Thyroid gland (tissue), 4 donors: ENCODE results near the gene TLX3. TPM values are rescaled to one million over a fixed set of nuclear protein-coding genes. Genes with fewer than 3 reads are reported as not detected.

Experiments used
- DNase-seq, 2 donors: peaks; one replicate each; pipeline ENCODE4 v3.0.0-alpha.2; 2019
- H3K27ac ChIP-seq, 3 donors: fragments of 200-600 bp; sonication (generic); 1 replicate in 2 of 3; 2 replicates in 1 of 3; pipeline ENCODE4 v1.5.1; 2016 to 2019; ENCODE audit warnings: mild to moderate bottlenecking in 1 of 3, moderate library complexity in 1 of 3
- H3K27me3 ChIP-seq: fragments of 200-600 bp; sonication (generic); one replicate; pipeline ENCODE4 v1.5.1; 2019
- H3K36me3 ChIP-seq, 2 donors: fragments of 200-600 bp; sonication (generic); one replicate each; pipeline ENCODE4 v1.5.1; 2016 to 2019
- H3K4me1 ChIP-seq, 2 donors: fragments of 200-600 bp; sonication (generic); one replicate each; pipeline ENCODE4 v1.5.1; 2017 to 2019
- H3K4me3 ChIP-seq, 3 donors: fragments of 200-600 bp; sonication (generic); replicated peaks in 1 of 3; 1 replicate in 2 of 3; 2 replicates in 1 of 3; pipeline ENCODE4 v1.5.1; 2016; ENCODE audit warnings: mild to moderate bottlenecking in 1 of 3
- H3K9me3 ChIP-seq: fragments of 200-600 bp; sonication (generic); one replicate; pipeline ENCODE4 v1.5.1; 2017
- POLR2A ChIP-seq, 2 donors: fragments of 450-650 bp; IDR thresholded peaks; one replicate each; pipeline ENCODE4 v1.6.1; 2017; ENCODE audit warnings: antibody characterized with exemption in 2 of 2, mild to moderate bottlenecking in 2 of 2, moderate library complexity in 1 of 2
- WGBS, 2 donors: methylation state at CpG; one replicate each; pipeline ENCODE4 v1.1.5; 2017; 5-methylcytosine and 5-hydroxymethylcytosine counted together
- intact Hi-C: fragments of 100-400 bp; cut with DNase I; formaldehyde crosslinking; loops from one replicate; pipeline ENCODE4 v1.15.1; 2023
- total RNA-seq, 4 donors: library from RNA; depleted of rRNA; stranded (reverse); fragments of >200 nt; gene quantifications; one replicate each; pipeline ENCODE4 v1.2.3, GENCODE V29; 2016
- TF ChIP-seq, protein P1 (sequence below), 6 experiments: fragments of 200-600 bp in 3 of 6; fragments of 450-650 bp in 3 of 6; sonication (generic) in 3 of 6; IDR thresholded peaks; one replicate each; pipeline ENCODE4 v1.5.1; 2016 to 2019; ENCODE audit warnings: antibody characterized with exemption in 6 of 6, mild to moderate bottlenecking in 2 of 6, inconsistent platforms in 1 of 6, moderate library complexity in 1 of 6

Gene TLX3
- total RNA-seq, 4 donors from 2014 or later, result not detected

DNA sequence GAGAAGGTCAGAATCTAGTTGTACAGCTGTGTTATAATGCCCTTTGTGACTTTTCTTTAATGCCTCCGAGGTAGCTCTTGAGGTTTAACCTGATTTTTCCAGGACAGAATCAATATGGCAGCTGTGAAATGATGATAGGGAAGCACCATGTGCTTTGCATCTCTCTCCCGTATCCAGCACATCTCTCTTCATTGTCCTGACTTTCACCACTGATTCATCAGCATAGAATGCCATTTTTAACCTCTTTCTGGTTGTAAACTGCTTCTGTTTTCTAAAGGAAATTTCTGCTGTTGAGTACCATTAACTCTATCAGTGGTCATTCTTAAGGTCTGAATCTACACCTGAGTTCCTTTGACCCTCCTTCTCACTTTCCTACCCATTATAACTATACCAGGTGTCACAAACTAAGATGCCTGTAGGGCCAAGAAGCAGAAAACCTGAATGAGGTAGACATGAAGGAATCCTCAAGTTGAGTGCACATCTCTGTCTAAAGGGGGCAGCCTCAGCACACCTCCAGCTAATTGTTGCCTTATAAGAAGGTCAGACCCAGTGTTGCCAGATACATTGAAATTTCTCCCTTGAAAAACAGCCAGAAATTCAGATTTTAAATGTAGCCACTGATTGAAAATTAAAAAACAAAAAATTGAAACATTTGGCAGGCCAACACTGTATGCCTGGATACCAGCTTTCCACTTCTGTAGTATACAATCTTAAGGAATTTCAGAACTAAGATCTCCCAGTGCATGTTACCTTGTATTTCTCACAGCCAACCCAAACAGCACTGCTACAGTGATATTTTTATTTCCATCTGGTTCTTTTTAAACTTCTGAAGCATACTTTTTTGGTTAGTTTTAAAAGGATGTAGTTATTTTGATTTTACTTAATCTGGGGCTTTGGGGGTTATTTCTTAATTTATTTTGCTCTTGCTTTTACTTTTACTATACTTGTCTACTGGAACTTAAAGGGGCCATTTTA is 35.8 kb upstream of the TLX3 start:
- no peak overlapping the region for H3K27ac ChIP-seq
- H3K4me3 ChIP-seq, result no peak overlapping the region
- H3K36me3 ChIP-seq, result no peaks in the 10 kb centered on the region
- peak in 1 of 2 donors; percentile 2 for DNase-seq
- no peaks in the 10 kb centered on the region for H3K9me3 ChIP-seq
- intact Hi-C loops, result no loop called here
- no peaks in the 10 kb centered on the region for H3K27me3 ChIP-seq
- no peaks in the 10 kb centered on the region for H3K4me1 ChIP-seq
- 87 to 97% methylated on average over 2 of the region's 2 CpGs for WGBS, 2 donors
- TF ChIP-seq, protein P1, sequence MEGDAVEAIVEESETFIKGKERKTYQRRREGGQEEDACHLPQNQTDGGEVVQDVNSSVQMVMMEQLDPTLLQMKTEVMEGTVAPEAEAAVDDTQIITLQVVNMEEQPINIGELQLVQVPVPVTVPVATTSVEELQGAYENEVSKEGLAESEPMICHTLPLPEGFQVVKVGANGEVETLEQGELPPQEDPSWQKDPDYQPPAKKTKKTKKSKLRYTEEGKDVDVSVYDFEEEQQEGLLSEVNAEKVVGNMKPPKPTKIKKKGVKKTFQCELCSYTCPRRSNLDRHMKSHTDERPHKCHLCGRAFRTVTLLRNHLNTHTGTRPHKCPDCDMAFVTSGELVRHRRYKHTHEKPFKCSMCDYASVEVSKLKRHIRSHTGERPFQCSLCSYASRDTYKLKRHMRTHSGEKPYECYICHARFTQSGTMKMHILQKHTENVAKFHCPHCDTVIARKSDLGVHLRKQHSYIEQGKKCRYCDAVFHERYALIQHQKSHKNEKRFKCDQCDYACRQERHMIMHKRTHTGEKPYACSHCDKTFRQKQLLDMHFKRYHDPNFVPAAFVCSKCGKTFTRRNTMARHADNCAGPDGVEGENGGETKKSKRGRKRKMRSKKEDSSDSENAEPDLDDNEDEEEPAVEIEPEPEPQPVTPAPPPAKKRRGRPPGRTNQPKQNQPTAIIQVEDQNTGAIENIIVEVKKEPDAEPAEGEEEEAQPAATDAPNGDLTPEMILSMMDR (IDR thresholded peaks at IDR 0.05), result peak in 2 of 6 experiments; percentile 14 to 16
- no peak for TF ChIP-seq POLR2A (IDR thresholded peaks at IDR 0.05)

DNA sequence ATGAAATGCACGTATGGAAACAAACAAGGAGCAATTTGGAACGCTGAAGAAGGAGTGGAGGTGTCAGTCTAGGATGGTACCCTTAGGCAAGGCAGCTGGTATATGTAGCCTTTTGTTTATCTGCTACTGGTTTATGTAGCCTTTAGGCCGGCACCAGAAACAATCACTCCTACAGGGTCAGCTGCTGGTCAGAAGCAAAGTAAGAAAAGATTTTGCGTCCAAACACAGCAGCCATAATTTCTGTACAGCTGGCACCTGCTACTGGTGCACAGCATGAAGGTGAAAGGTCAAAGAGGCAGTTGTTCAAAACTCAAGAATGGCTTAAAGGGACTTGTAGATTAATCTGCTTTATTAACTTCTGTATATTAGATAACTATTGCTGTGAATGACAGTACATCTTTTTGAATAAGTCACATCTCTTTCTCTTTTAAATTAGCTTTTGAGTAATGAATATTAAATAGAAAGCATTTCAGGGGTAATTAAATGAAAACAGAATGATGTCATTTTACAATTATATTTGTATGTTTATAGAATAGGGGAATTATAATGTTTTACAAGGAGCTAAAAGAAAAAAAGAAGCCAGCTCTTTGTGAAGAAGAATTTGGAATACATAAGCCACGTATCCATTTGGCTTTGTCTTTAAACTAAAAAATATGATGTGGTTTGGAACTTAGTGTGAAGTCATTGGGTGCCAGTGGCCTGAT is 33.1 kb upstream of the TLX3 start:
- H3K4me3 ChIP-seq, result no peak overlapping the region
- WGBS, 2 donors, result 77 to 80% methylated on average over 5 of the region's 5 CpGs
- TF ChIP-seq, protein P1 (IDR thresholded peaks at IDR 0.05), result no peak
- TF ChIP-seq POLR2A (IDR thresholded peaks at IDR 0.05), result no peak
- no peak overlapping the region for H3K27ac ChIP-seq
- H3K27me3 ChIP-seq, result no peaks in the 10 kb centered on the region
- no peaks in the 10 kb centered on the region for H3K9me3 ChIP-seq
- no peak for DNase-seq
- intact Hi-C loops, result no loop called here
- no peaks in the 10 kb centered on the region for H3K36me3 ChIP-seq
- no peaks in the 10 kb centered on the region for H3K4me1 ChIP-seq

DNA sequence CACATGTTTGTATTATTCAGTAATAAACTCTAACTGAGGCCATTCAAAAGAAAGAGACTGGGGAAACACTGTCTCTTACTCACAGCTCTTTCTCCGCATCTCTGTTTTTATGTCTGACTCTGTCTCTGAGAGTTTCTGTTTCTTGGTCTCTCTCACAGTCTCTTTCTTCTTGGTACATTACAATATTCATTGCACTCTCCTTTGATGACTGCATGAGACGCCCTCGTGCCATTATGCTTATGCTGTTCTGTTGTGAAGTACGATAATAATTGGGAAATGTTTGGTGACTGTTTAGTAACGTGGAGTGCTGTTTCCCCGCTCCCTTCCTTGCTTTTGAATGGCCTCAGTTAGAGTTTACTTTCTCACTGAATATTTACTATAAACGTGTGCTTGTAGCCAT is 25.3 kb upstream of the TLX3 start:
- TF ChIP-seq POLR2A (IDR thresholded peaks at IDR 0.05), result no peak
- TF ChIP-seq, protein P1 (IDR thresholded peaks at IDR 0.05), result no peak
- Histone ChIP-seq H3K9me3 (no peaks in the 10 kb centered on the region), H3K27me3 (no peaks in the 10 kb centered on the region), H3K4me1 (no peaks in the 10 kb centered on the region), H3K4me3 (no peak overlapping the region), H3K27ac (no peak overlapping the region), H3K36me3 (no peaks in the 10 kb centered on the region)
- WGBS, 2 donors, result 89 to 90% methylated on average over 7 of the region's 7 CpGs
- no peak for DNase-seq
- intact Hi-C loops, result no loop called here

DNA sequence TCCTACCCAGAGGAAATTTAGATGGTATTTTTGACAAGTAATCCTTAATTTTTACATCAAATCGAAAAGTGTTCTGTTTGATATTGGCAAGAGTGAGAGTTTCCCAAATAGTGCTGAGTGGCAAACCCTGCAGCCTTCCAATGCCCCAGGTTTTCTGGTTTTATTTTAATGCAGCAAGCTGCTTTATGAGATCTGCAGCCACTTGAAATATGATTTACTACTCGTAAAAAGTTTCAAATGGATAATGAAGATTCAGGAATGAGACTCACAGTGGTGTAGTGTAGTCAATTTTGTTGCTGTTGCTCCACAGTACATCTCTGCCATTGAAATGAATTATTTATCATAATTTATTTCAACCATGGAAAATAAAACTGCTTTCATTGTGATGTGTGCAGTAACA is 23.6 kb upstream of the TLX3 start:
- Histone ChIP-seq H3K27me3 (no peaks in the 10 kb centered on the region), H3K4me3 (no peak overlapping the region), H3K4me1 (no peaks in the 10 kb centered on the region), H3K36me3 (no peaks in the 10 kb centered on the region), H3K9me3 (no peaks in the 10 kb centered on the region), H3K27ac (no peak overlapping the region)
- intact Hi-C loops, result no loop called here
- DNase-seq, result no peak
- TF ChIP-seq, protein P1 (IDR thresholded peaks at IDR 0.05), result no peak
- no peak for TF ChIP-seq POLR2A (IDR thresholded peaks at IDR 0.05)
- WGBS, 2 donors, result 68 to 97% methylated on average over 2 of the region's 2 CpGs

DNA sequence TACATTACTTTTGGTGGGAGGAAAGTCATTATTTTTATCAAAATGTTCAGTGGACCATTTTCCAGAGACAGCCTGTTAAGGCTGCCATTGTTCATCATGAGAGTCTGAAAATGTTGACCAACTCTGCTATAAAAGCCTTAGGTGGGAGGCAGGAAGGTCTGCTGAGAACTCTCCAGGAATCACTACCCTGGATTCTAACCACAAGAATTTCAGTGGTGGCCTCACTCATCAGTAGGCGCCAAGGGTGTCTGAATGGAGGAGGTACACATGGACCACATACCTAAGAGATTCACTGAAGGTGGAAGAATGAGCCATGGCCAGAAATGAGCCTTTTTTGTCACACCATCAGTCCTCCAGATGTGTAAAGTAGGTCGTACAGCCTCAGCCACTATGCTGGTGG is 21.0 kb upstream of the TLX3 start:
- Histone ChIP-seq H3K4me3 (no peak overlapping the region), H3K36me3 (no peaks in the 10 kb centered on the region), H3K27me3 (no peaks in the 10 kb centered on the region), H3K9me3 (no peaks in the 10 kb centered on the region), H3K27ac (no peak overlapping the region), H3K4me1 (no peaks in the 10 kb centered on the region)
- TF ChIP-seq POLR2A (IDR thresholded peaks at IDR 0.05), result no peak
- TF ChIP-seq, protein P1 (IDR thresholded peaks at IDR 0.05), result no peak
- intact Hi-C loops, result no loop called here
- no peak for DNase-seq
- WGBS, 2 donors, result 90 to 93% methylated on average over 2 of the region's 2 CpGs
